GM21717 (cell line): Measurements from ENCODE around the gene PHRF1.
"Not testable (repeated sequence)": the region's sequence is repeated elsewhere in the genome, so short reads cannot be mapped to it uniquely, and the experiment has no call there.

Source experiments
- ATAC-seq: cut with Tn5 transposase; IDR thresholded peaks from one replicate; pipeline ENCODE4 v1.9.1; 2021; ENCODE audit warnings: mild to moderate bottlenecking, moderate library complexity; ENCODE audit not compliant: unreplicated experiment

PHRF1 gene

GRCh38 chr11:573146-573759 lies 3.0 kb upstream of the PHRF1 start:
- no peak for ATAC-seq

GRCh38 chr11:574031-574570 lies 2.2 kb upstream of the PHRF1 start:
- ATAC-seq: not testable (repeated sequence)

GRCh38 chr11:574632-575312 lies 1.5 kb upstream of the PHRF1 start:
- no peak for ATAC-seq

- ATAC-seq: peak; percentile 28
Measured at GRCh38 chr11:575313-575995, 816 bp upstream of the PHRF1 start.

GRCh38 chr11:576811-577610 lies 741 bp downstream of the PHRF1 start:
- no peak for ATAC-seq

GRCh38 chr11:577611-577894 lies 1.3 kb downstream of the PHRF1 start:
- ATAC-seq: no peak

- ATAC-seq: no peak
Measured at GRCh38 chr11:578276-579035, 2.2 kb downstream of the PHRF1 start.

- no peak for ATAC-seq
Measured at GRCh38 chr11:579830-580601, 3.7 kb downstream of the PHRF1 start.

GRCh38 chr11:581342-581741 lies 5.1 kb downstream of the PHRF1 start:
- ATAC-seq: no peak

- ATAC-seq: no peak
Measured at GRCh38 chr11:581752-582151, 5.5 kb downstream of the PHRF1 start.

- no peak for ATAC-seq
Measured at GRCh38 chr11:584287-584686, 8.0 kb downstream of the PHRF1 start.

GRCh38 chr11:586376-587316 lies 10.4 kb downstream of the PHRF1 start:
- no peak for ATAC-seq

- ATAC-seq: no peak
Measured at GRCh38 chr11:587546-587945, 11.3 kb downstream of the PHRF1 start.

- ATAC-seq: no peak
Measured at GRCh38 chr11:587978-588380, 11.7 kb downstream of the PHRF1 start.

GRCh38 chr11:589798-590197 lies 13.5 kb downstream of the PHRF1 start:
- ATAC-seq: no peak

GRCh38 chr11:590997-591396 lies 14.7 kb downstream of the PHRF1 start:
- no peak for ATAC-seq

- no peak for ATAC-seq
Measured at GRCh38 chr11:592501-592900, 16.2 kb downstream of the PHRF1 start.

GRCh38 chr11:592918-593317 lies 16.6 kb downstream of the PHRF1 start:
- ATAC-seq: no peak

- no peak for ATAC-seq
Measured at GRCh38 chr11:593347-593746, 17.1 kb downstream of the PHRF1 start.
